ENCODE results near the gene OR10R2.
"Not testable (repeated sequence)": the region's sequence is repeated elsewhere in the genome, so short reads cannot be mapped to it uniquely, and the experiment has no call there.

DNA sequence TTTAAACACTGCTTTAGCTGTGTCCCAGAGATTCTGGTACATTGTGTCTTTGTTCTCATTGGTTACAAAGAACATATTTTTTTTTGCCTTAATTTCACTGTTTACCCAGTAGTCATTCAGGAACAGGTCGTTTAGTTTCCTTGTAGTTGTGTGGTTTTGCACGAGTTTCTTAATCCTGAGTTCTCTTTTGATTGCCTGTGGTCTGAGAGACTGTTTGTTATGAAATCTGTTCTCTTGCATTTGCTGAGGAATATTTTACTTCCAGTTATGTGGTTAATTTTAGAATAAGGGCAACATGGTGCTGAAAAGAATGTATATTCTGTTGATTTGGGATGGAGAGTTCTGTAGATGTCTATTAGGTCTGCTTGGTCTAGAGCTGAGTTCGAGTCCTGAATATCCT, 41.9 kb upstream of the OR10R2 start:
- TF ChIP-seq, protein P1, sequence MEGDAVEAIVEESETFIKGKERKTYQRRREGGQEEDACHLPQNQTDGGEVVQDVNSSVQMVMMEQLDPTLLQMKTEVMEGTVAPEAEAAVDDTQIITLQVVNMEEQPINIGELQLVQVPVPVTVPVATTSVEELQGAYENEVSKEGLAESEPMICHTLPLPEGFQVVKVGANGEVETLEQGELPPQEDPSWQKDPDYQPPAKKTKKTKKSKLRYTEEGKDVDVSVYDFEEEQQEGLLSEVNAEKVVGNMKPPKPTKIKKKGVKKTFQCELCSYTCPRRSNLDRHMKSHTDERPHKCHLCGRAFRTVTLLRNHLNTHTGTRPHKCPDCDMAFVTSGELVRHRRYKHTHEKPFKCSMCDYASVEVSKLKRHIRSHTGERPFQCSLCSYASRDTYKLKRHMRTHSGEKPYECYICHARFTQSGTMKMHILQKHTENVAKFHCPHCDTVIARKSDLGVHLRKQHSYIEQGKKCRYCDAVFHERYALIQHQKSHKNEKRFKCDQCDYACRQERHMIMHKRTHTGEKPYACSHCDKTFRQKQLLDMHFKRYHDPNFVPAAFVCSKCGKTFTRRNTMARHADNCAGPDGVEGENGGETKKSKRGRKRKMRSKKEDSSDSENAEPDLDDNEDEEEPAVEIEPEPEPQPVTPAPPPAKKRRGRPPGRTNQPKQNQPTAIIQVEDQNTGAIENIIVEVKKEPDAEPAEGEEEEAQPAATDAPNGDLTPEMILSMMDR (conservative IDR thresholded peaks at IDR 0.05; ENCODE audit: low read length), result not testable (repeated sequence)
- TF ChIP-seq EZH2phosphoT487 (IDR thresholded peaks at IDR 0.05; ENCODE audit: borderline replicate concordance), result not testable (repeated sequence)
